ENCODE measurements around the gene SLC6A17.
A peak's percentile ranks its signal among the peaks of the same experiment; 100 is the strongest.

Gene SLC6A17

DNA sequence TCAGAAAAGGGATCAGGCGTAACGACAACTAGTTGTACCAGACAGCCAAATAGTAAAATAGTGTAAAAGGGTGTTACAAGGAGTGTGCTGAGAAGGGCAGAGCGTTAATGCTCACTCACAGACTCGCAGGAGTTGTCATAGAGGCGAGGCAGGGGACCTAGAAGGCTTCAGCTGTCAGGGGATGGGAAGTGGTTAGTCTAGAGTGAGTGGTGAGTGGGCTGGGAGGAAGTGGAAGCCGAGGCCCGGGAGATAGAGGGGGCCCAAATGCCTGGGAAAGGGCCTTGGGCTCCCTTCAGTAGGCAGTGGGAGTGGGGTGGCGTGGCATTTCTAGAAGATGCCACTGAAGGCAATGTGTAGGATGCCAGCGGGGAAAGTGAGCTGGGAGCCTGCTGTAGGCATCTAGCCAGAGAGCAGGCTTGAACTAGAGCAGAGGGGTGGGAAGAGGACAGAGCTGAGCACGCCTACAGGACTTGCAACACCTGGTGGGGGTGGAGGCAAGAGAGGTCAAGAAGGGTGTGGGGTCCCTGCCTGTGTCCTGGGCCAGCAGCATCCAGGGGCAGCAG, 10.3 kb downstream of the SLC6A17 start:
- TF ChIP-seq, protein P1, sequence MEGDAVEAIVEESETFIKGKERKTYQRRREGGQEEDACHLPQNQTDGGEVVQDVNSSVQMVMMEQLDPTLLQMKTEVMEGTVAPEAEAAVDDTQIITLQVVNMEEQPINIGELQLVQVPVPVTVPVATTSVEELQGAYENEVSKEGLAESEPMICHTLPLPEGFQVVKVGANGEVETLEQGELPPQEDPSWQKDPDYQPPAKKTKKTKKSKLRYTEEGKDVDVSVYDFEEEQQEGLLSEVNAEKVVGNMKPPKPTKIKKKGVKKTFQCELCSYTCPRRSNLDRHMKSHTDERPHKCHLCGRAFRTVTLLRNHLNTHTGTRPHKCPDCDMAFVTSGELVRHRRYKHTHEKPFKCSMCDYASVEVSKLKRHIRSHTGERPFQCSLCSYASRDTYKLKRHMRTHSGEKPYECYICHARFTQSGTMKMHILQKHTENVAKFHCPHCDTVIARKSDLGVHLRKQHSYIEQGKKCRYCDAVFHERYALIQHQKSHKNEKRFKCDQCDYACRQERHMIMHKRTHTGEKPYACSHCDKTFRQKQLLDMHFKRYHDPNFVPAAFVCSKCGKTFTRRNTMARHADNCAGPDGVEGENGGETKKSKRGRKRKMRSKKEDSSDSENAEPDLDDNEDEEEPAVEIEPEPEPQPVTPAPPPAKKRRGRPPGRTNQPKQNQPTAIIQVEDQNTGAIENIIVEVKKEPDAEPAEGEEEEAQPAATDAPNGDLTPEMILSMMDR (IDR thresholded peaks at IDR 0.05; ENCODE audit: insufficient read depth, low read depth, low read length, missing control alignments) = no peak
- DNase-seq (ENCODE audit: low read depth) = no peak
- no peak overlapping the region for H3K4me3 ChIP-seq (ENCODE audit: low read length)

DNA sequence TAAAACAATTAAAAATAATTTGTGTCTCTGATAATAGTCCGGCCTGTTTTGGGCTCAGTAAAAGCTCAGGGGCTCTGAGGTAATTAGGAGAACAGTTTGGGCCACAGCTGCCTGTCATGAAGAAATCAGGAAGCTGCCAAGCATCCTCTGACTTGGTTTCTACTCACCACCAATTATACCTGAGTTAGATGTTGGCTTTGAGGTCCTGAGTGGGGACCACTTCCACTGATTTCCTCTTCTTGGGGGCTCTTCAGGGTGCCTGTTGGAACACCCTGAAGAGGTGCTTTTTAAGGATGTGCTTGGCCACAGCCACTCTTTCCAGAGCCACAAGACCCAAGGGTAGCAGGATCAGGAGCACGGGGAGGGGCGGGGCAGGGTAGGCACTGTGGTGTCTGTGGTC, 10.9 kb downstream of the SLC6A17 start:
- DNase-seq (ENCODE audit: low read depth) = no peak
- TF ChIP-seq, protein P1 (IDR thresholded peaks at IDR 0.05; ENCODE audit: insufficient read depth, low read depth, low read length, missing control alignments) = no peak
- no peak overlapping the region for H3K4me3 ChIP-seq (ENCODE audit: low read length)

DNA sequence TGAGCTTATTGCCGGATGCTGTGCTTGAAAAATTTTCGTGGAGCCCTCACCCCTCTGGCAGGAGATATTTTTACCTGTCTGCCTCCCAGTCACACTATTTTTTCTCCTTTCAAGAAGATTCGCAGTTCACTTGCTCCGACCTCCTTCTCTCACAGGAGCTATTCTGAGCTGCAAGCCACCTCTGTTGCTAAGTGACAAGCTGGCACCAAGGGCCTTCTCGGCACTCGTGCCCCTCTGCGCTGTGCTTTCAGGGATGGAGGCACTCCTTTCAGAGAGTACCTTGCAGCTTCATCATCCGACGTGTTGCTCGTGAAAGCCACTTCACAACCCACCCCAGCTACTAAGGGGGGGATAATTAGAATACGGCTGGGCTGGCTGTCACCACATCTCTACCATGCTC, 11.6 kb downstream of the SLC6A17 start:
- TF ChIP-seq, protein P1 (IDR thresholded peaks at IDR 0.05; ENCODE audit: insufficient read depth, low read depth, low read length, missing control alignments) = no peak
- no peak overlapping the region for H3K4me3 ChIP-seq (ENCODE audit: low read length)
- no peak for DNase-seq (ENCODE audit: low read depth)

DNA sequence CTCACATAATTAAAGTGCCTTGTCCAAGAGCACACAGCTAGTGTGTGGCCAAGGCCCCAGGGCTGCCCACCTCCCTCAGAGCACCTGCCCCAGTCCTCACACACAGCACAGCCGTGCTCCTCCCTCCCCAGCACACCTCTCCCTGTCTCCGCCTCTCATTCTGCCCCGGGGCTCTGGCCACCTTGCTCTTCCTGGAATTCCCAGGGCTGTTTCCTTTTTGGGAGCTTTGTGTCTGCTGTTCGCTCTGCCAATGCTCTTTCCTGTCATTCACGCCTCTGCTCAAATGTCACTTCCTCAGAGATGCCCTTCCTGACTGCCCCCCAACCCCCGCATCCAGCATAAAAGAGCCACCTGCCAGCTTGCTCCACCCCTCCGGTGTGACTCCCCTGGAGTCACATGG, 13.3 kb downstream of the SLC6A17 start:
- H3K4me3 ChIP-seq (ENCODE audit: low read length) = no peak overlapping the region
- TF ChIP-seq, protein P1 (IDR thresholded peaks at IDR 0.05; ENCODE audit: insufficient read depth, low read depth, low read length, missing control alignments) = no peak
- peak; percentile 9 for DNase-seq (ENCODE audit: low read depth)

DNA sequence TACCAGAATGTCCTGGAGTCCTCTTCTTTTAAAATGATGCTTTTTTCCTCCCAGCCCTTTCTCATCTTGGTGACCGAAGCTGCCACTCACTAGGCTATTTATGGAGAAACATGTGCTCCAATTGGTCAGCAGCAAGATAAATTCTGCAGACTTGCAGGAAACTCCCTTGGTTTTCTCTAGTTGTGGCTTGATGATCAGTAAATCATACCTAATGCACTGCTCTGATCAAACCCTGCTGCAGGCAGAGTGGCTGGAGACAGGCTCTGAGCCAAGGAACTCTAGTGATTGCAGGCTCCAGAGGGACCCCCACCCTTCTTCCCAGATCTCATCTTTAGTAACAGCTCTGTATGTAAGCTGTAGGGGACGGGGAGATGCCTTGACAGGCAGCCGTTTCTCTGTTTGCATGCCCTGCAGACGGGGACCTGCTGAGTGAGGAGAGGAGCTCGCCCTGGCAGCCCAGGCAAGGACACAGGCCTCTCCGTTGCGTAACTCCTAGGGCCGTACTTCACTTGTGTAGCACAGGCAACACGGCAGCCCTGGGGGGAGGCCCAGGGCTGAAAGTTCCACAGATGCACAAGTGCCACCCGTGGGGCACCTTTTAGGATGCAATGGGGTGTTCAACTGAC, 14.5 kb downstream of the SLC6A17 start:
- H3K4me3 ChIP-seq (ENCODE audit: low read length) = no peak overlapping the region
- TF ChIP-seq, protein P1 (IDR thresholded peaks at IDR 0.05; ENCODE audit: insufficient read depth, low read depth, low read length, missing control alignments) = no peak
- DNase-seq (ENCODE audit: low read depth) = no peak

DNA sequence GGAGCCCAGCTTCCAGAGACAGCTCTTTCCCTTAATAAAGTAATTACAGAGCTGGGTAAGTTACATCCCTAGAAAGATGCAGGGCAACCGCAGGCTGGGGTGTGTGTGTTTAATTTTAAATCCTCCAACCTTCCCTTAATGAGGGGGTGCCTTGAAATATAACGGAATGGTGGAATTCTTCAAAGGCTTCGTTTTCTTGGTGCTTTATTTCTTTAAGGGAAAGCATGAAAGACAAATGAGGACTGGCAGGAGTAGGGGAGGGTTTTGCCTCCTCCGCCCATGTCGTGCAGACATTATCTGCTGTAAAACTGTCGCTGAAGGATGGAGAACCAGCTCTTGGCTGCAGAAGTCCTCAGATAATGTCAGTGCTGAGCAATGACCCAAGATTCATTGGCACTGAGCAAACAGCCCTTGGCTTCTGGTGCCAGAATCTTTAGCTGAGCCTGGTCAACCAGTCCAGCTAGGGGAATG, 15.5 kb downstream of the SLC6A17 start:
- TF ChIP-seq, protein P1 (IDR thresholded peaks at IDR 0.05; ENCODE audit: insufficient read depth, low read depth, low read length, missing control alignments) = no peak
- DNase-seq (ENCODE audit: low read depth) = no peak
- H3K4me3 ChIP-seq (ENCODE audit: low read length) = no peak overlapping the region

DNA sequence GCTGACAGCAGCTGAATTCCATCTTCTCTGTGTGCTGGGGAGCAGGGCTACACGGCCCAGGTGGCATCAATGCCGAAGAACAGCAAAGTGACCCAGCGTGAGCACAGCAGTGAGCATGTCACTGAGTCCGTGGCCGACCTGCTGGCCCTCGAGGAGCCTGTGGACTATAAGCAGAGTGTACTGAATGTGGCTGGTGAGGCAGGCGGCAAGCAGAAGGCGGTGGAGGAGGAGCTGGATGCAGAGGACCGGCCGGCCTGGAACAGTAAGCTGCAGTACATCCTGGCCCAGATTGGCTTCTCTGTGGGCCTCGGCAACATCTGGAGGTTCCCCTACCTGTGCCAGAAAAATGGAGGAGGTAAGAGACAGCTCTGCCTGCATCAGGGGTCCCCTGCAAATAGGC, 16.6 kb downstream of the SLC6A17 start:
- TF ChIP-seq, protein P1 (IDR thresholded peaks at IDR 0.05; ENCODE audit: insufficient read depth, low read depth, low read length, missing control alignments) = no peak
- no peak for DNase-seq (ENCODE audit: low read depth)
- no peak overlapping the region for H3K4me3 ChIP-seq (ENCODE audit: low read length)

Data from epithelial cell of esophagus (primary cell).